T-cell (primary cell): ENCODE measurements around the gene TBC1D2. TPM values are rescaled to one million over a fixed set of nuclear protein-coding genes. Genes with fewer than 3 reads are reported as not detected.
A peak's percentile ranks its signal among the peaks of the same experiment; 100 is the strongest.
"Not testable (repeated sequence)": the region's sequence is repeated elsewhere in the genome, so short reads cannot be mapped to it uniquely, and the experiment has no call there.

ENCODE experiments used
- ATAC-seq, 4 experiments: fragments of 200-7000 bp in 3 of 4; fragments of 150-1000 bp in 1 of 4; cut with Tn5 transposase; replicated peaks in 1 of 4; 1 replicate in 3 of 4; 2 replicates in 1 of 4; pipeline ENCODE4 v1.10.0; 2021; ENCODE audit warnings: moderate library complexity in 3 of 4, mild to moderate bottlenecking in 2 of 4, moderate number of reproducible peaks in 1 of 4
- CTCF ChIA-PET, 2 donors: fragments of 300-600 bp; sonication (Branson Sonifier 250); formaldehyde crosslinking; loops; one replicate each; lab custom pipeline; 2022; ENCODE audit warnings: antibody characterized with exemption in 2 of 2; lab: Charles Lee
- POLR2A ChIA-PET, 2 donors: fragments of 300-600 bp; sonication (Branson Sonifier 250); formaldehyde crosslinking; loops; one replicate each; lab custom pipeline; 2022; ENCODE audit warnings: antibody characterized with exemption in 2 of 2; lab: Charles Lee
- DNase-seq, 35 experiments: peaks; one replicate each; pipeline versions ENCODE4 v3.0.0 to v3.0.0-alpha.2; 2013 to 2023
- H3K27ac ChIP-seq: one replicate; pipeline ENCODE4 v1.5.1; 2013; ENCODE audit warnings: low read length
- H3K27me3 ChIP-seq, 2 experiments: replicated peaks in 1 of 2; 1 replicate in 1 of 2; 2 replicates in 1 of 2; pipeline versions ENCODE4 v1.6.1 to v1.7.0; 2013; ENCODE audit warnings: low read length in 1 of 2, mixed read lengths in 1 of 2; ENCODE audit not compliant: control insufficient read depth in 2 of 2, insufficient read depth in 2 of 2; ENCODE audit errors: extremely low read depth in 1 of 2
- H3K36me3 ChIP-seq, 2 donors: 1 replicate in 1 of 2; 2 replicates in 1 of 2; pipeline versions ENCODE4 v1.6.1 to v1.7.0; 2013; ENCODE audit warnings: low read length in 1 of 2; ENCODE audit not compliant: control insufficient read depth in 2 of 2, insufficient read depth in 1 of 2; ENCODE audit errors: extremely low read depth in 1 of 2
- H3K4me1 ChIP-seq, 2 experiments: 1 replicate in 1 of 2; 2 replicates in 1 of 2; pipeline versions ENCODE4 v1.6.1 to v1.7.0; 2013; ENCODE audit warnings: low read length in 2 of 2, mixed read lengths in 1 of 2; ENCODE audit not compliant: insufficient read depth in 2 of 2, control insufficient read depth in 1 of 2; ENCODE audit errors: extremely low read depth in 1 of 2
- H3K4me3 ChIP-seq, 2 donors: 1 replicate in 1 of 2; 2 replicates in 1 of 2; pipeline versions ENCODE4 v1.5.1 to v1.7.0; 2013; ENCODE audit warnings: mild to moderate bottlenecking in 2 of 2, low read length in 1 of 2, moderate library complexity in 1 of 2; ENCODE audit not compliant: control insufficient read depth in 1 of 2; ENCODE audit errors: extremely low read depth in 1 of 2
- H3K9me3 ChIP-seq: 2 replicates; pipeline ENCODE4 v1.7.0; 2013
- H3K27ac Mint-ChIP-seq, 2 donors: one replicate each; pipeline ENCODE4 v1.8.0; 2020 to 2021; ENCODE audit warnings: mild to moderate bottlenecking in 2 of 2, mixed read lengths in 2 of 2
- H3K27me3 Mint-ChIP-seq, 2 donors: one replicate each; pipeline ENCODE4 v1.8.0; 2021 to 2022; ENCODE audit warnings: mixed read lengths in 2 of 2
- H3K36me3 Mint-ChIP-seq: one replicate; pipeline ENCODE4 v1.8.0; 2021; ENCODE audit warnings: mixed read lengths
- H3K4me1 Mint-ChIP-seq, 3 donors: one replicate each; pipeline ENCODE4 v1.8.0; 2020 to 2022; ENCODE audit warnings: mixed read lengths in 3 of 3, mild to moderate bottlenecking in 1 of 3
- H3K4me3 Mint-ChIP-seq, 3 donors: one replicate each; pipeline ENCODE4 v1.8.0; 2020 to 2022; ENCODE audit warnings: mild to moderate bottlenecking in 3 of 3, mixed read lengths in 3 of 3, moderate library complexity in 3 of 3
- H3K9me3 Mint-ChIP-seq, 3 donors: one replicate each; pipeline ENCODE4 v1.8.0; 2020 to 2022; ENCODE audit warnings: mixed read lengths in 3 of 3
- WGBS: methylation state at CpG from one replicate; pipeline ENCODE4 v1.1.5; 2013; ENCODE audit warnings: missing lambda C conversion rate; ENCODE audit not compliant: insufficient coverage; 5-methylcytosine and 5-hydroxymethylcytosine counted together
- total RNA-seq, 35 experiments: library from RNA in 6 of 35; stranded (reverse) in 6 of 35; fragments of 120-200 nt in 1 of 35; gene quantifications; one replicate each; pipeline versions ENCODE4 v1.2.1 to v1.2.4 and lab custom pipeline; 2013 to 2026

TBC1D2 gene
- total RNA-seq, 5 donors from 2014 or later (not counting 1 experiment from before 2014, with no cell fraction given): 4.5 to 10.7 (median 7.1) TPM

GRCh38 chr9:98178874-98179850 is 76.3 kb downstream of the TBC1D2 start:
- peak overlapping the region in 1 of 2 donors; percentile 72 for H3K27ac Mint-ChIP-seq
- peaks cover 0 to 14% of the 10 kb centered on the region in 2 experiments for H3K4me1 ChIP-seq
- no peaks in the 10 kb centered on the region for H3K27me3 ChIP-seq
- no peak for ATAC-seq
- H3K9me3 Mint-ChIP-seq: no peaks in the 10 kb centered on the region
- H3K4me3 ChIP-seq: no peak overlapping the region
- H3K27ac ChIP-seq: no peak overlapping the region
- H3K9me3 ChIP-seq: no peaks in the 10 kb centered on the region
- H3K36me3 Mint-ChIP-seq: peaks cover 9% of the 10 kb centered on the region
- POLR2A ChIA-PET: no interaction called here
- no peak for DNase-seq
- CTCF ChIA-PET: no interaction called here
- H3K4me3 Mint-ChIP-seq: no peak overlapping the region
- WGBS: 91% methylated on average over 8 of the region's 16 CpGs
- peaks cover 43 to 61% (median 52%) of the 10 kb centered on the region in 3 donors for H3K4me1 Mint-ChIP-seq
- peaks cover 0 to 6% of the 10 kb centered on the region in 2 donors for H3K36me3 ChIP-seq
- no peaks in the 10 kb centered on the region for H3K27me3 Mint-ChIP-seq

DNA sequence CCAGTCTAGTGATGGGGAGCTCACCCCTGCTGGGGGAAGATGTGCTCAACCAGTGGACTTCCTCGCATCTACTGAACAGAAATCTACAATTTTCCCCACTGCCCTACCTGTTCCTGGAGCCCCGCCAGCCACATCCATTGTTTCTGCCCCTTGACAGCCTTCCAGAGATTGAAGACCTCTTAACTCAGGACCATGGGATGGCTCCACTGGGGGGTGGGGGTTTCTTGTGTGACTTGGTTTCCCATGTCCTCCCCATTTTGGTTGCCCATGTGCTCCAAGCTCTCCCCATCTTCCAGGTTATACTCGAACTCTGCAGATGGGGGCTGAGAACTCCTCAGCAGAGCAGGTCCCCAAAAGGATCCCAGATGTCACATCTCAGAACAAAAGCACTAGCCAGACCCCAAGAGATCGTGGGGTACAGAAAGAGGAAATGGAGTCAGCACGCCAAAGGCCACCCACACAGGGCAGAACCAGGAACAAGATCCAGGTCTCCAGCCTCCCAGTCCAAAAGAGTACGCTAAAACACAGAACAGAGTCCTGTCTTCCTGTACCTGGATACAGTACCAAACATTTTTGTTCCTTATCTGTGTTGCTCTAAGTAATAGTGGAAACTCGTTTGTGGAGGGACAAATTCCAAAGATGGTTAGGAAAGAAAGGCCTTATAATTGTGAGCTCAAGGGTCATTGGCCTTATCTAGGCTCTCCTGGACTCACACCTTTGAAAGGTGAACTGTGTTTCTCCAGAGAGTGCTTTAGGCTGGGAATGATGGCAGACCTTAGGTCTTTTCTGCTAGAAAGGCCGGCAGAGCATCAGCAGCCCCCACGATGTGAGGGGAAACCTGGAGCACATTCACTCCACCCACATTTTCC is 78.8 kb downstream of the TBC1D2 start:
- no peaks in the 10 kb centered on the region for H3K27me3 ChIP-seq
- H3K9me3 ChIP-seq: no peaks in the 10 kb centered on the region
- DNase-seq (no peak), ATAC-seq (no peak)
- H3K4me3 ChIP-seq: no peak overlapping the region
- Mint-ChIP-seq H3K27me3 (no peaks in the 10 kb centered on the region), H3K36me3 (peaks cover 8% of the 10 kb centered on the region), H3K4me3 (no peak overlapping the region), H3K27ac (peak overlapping the region in 1 of 2 donors; percentile 39), H3K9me3 (no peaks in the 10 kb centered on the region), H3K4me1 (peaks cover 42 to 54% (median 51%) of the 10 kb centered on the region in 3 donors)
- ChIA-PET CTCF (no interaction called here), POLR2A (no interaction called here)
- no peak overlapping the region for H3K27ac ChIP-seq
- H3K36me3 ChIP-seq: peaks cover 0 to 6% of the 10 kb centered on the region in 2 donors
- peaks cover 0 to 14% of the 10 kb centered on the region in 2 experiments for H3K4me1 ChIP-seq
- WGBS: 86% methylated on average over 2 of the region's 9 CpGs

GRCh38 chr9:98175762-98176161 is 79.7 kb downstream of the TBC1D2 start:
- Mint-ChIP-seq H3K36me3 (peaks cover 4% of the 10 kb centered on the region), H3K27ac (no peak overlapping the region), H3K4me1 (peaks cover 42 to 52% (median 50%) of the 10 kb centered on the region in 3 donors), H3K9me3 (no peaks in the 10 kb centered on the region), H3K4me3 (no peak overlapping the region), H3K27me3 (no peaks in the 10 kb centered on the region)
- H3K36me3 ChIP-seq: peaks cover 0 to 6% of the 10 kb centered on the region in 2 donors
- peaks cover 0 to 12% of the 10 kb centered on the region in 2 experiments for H3K4me1 ChIP-seq
- DNase-seq (no peak), ATAC-seq (no peak)
- no peaks in the 10 kb centered on the region for H3K27me3 ChIP-seq
- no peaks in the 10 kb centered on the region for H3K9me3 ChIP-seq
- POLR2A ChIA-PET: no interaction called here
- H3K27ac ChIP-seq: no peak overlapping the region
- 100% methylated on average over 1 of the region's 3 CpGs for WGBS
- CTCF ChIA-PET: no interaction called here
- H3K4me3 ChIP-seq: no peak overlapping the region

DNA sequence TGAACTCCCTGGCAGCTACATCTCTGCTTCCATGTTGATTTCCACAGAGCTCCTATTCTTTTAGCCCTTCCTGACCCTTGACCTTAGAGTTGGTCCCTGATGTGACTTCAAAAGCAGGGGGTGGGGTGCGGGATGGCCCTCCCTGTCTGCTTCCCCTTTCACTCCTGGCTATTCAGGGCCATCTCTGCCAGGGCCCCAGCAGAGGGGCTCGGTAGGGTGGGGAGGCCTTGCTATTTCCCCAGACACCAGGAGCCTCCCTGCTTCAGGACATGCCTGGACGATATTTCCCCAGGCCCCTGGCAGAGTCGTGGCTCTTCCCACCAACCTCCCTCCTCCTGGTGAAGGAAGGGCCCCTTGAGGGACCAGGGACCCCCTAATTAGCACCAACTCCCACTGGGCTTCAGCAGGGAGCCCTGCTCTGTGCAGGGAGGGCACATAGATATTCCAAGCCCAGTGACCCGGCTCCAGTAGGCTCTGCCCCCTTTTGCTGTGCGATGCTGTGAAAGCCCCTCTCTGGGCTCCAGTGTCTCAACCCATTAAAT is 80.3 kb downstream of the TBC1D2 start:
- Mint-ChIP-seq H3K9me3 (no peaks in the 10 kb centered on the region), H3K4me1 (peaks cover 42 to 51% (median 50%) of the 10 kb centered on the region in 3 donors), H3K27ac (no peak overlapping the region), H3K4me3 (no peak overlapping the region), H3K27me3 (no peaks in the 10 kb centered on the region), H3K36me3 (peaks cover 4% of the 10 kb centered on the region)
- peaks cover 0 to 11% of the 10 kb centered on the region in 2 experiments for H3K4me1 ChIP-seq
- ChIA-PET POLR2A (no interaction called here), CTCF (no interaction called here)
- no peaks in the 10 kb centered on the region for H3K9me3 ChIP-seq
- no peaks in the 10 kb centered on the region for H3K27me3 ChIP-seq
- no peak for ATAC-seq
- DNase-seq: no peak
- WGBS: 90% methylated on average over 3 of the region's 6 CpGs
- H3K27ac ChIP-seq: no peak overlapping the region
- no peak overlapping the region for H3K4me3 ChIP-seq
- peaks cover 0 to 6% of the 10 kb centered on the region in 2 donors for H3K36me3 ChIP-seq

- H3K4me3 Mint-ChIP-seq, H3K9me3 Mint-ChIP-seq, H3K9me3 ChIP-seq, H3K36me3 ChIP-seq, DNase-seq, H3K36me3 Mint-ChIP-seq, ATAC-seq, H3K4me3 ChIP-seq, CTCF ChIA-PET, H3K27me3 Mint-ChIP-seq, H3K27ac ChIP-seq, H3K27me3 ChIP-seq: not testable (repeated sequence)
- peaks cover 0 to 15% of the 10 kb centered on the region in 2 experiments for H3K4me1 ChIP-seq
- Mint-ChIP-seq H3K27ac (peak overlapping the region in 1 of 2 donors; percentile 25), H3K4me1 (peaks cover 43 to 53% (median 52%) of the 10 kb centered on the region in 3 donors)
- POLR2A ChIA-PET: interaction anchor here in 1 of 2 donors (0.6 kb wide), 1 partner anchor 72 kb away, joined by 4 read pairs; no protein-coding TSS in a partner anchor
- no CpG with 5 or more reads among the region's 5 CpGs for WGBS
Measured at GRCh38 chr9:98174502-98174918, 80.9 kb downstream of the TBC1D2 start.

GRCh38 chr9:98173181-98173580 is 82.3 kb downstream of the TBC1D2 start:
- Mint-ChIP-seq H3K27ac (peak overlapping the region in 1 of 2 donors; percentile 56), H3K27me3 (no peaks in the 10 kb centered on the region), H3K9me3 (no peaks in the 10 kb centered on the region), H3K36me3 (peaks cover 4% of the 10 kb centered on the region), H3K4me3 (no peak overlapping the region), H3K4me1 (peaks cover 42 to 58% (median 57%) of the 10 kb centered on the region in 3 donors)
- peaks cover 0 to 6% of the 10 kb centered on the region in 2 donors for H3K36me3 ChIP-seq
- WGBS: 93% methylated on average over 13 of the region's 16 CpGs
- H3K9me3 ChIP-seq: no peaks in the 10 kb centered on the region
- no peak overlapping the region for H3K27ac ChIP-seq
- H3K4me3 ChIP-seq: no peak overlapping the region
- H3K4me1 ChIP-seq: peaks cover 0 to 28% of the 10 kb centered on the region in 2 experiments
- ATAC-seq (no peak), DNase-seq (no peak)
- ChIA-PET POLR2A (no interaction called here), CTCF (interaction anchor here in 1 of 2 donors (0.9 kb wide), 1 partner anchor 33 kb away, joined by 3 read pairs; no protein-coding TSS in a partner anchor)
- H3K27me3 ChIP-seq: no peaks in the 10 kb centered on the region
